ENCODE measurements around the gene UPF1. TPM values are rescaled to one million over a fixed set of nuclear protein-coding genes. Genes with fewer than 3 reads are reported as not detected.

Gene UPF1
- polyA plus RNA-seq, 2 of the 4 experiments (the other 2 are of a cell fraction): 19.2 to 28.6 TPM

DNA sequence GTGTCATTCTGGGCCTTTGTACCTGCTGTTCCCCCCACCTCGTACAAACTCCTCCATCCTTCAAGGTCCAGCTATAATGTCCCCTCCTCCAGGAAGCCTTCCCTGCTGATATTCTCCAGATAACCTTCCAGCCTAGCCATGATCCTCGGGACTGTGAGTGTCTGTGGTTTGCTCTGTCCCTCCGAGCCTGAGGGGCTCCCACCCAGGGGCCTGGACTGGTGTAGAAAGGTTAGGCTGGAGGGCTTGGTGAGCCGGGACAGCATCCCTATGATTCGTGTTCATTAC, 37.8 kb upstream of the UPF1 start:
- Histone ChIP-seq H3K4me2 (no peak overlapping the region), H3K9me3 (no peaks in the 10 kb centered on the region), H3K4me3 (no peak overlapping the region), H3K4me1 (peaks cover 14% of the 10 kb centered on the region; the same call in 1 of the 3 replicates), H3K27ac (no peak overlapping the region)
- 50% methylated on average over 5 of the region's 5 CpGs for WGBS (ENCODE audit: missing lambda C conversion rate)
- CTCF ChIA-PET: interaction anchor here (0.7 to 1.5 kb wide), 2 partner anchors 18 to 372 kb away, joined by 3 to 6 read pairs; no protein-coding TSS in a partner anchor
- FAIRE-seq: no peak
- ATAC-seq: no peak
- POLR2A ChIA-PET: no interaction called here
- TF ChIP-seq ZFP36 (IDR thresholded peaks at IDR 0.05; ENCODE audit: borderline replicate concordance, partially characterized antibody): peak; percentile 67
- no peak for TF ChIP-seq MYC (IDR thresholded peaks at IDR 0.05; ENCODE audit: borderline replicate concordance, low read length)
- no peak for DNase-seq (ENCODE audit: low read depth in 1 of 2, low spot score in 1 of 2)

DNA sequence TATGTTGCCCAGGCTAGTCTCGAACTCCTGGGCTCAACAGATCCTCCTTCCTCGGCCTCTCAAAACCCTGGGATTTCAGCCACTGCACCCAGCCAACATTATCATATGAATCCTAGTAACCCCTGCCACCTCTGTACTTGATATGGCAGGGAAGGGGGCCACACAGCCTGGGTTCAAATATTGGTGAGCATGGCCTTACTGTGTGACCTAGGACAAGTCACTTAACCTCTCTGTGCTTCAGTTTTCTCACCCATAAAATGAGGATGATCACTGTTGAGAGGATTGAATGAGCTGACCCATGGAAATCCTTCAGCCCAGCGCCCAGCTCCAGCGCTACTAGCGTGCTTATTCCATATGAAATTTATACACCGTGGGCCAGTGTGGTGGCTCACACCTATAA, 37.1 kb upstream of the UPF1 start:
- no peak for ATAC-seq
- H3K4me2 ChIP-seq: no peak overlapping the region
- 92% methylated on average over 6 of the region's 6 CpGs for WGBS (ENCODE audit: missing lambda C conversion rate)
- H3K9me3 ChIP-seq: no peaks in the 10 kb centered on the region
- H3K4me1 ChIP-seq: peaks cover 6% of the 10 kb centered on the region; the same call in 1 of the 3 replicates
- ChIA-PET POLR2A (no interaction called here), CTCF (interaction anchor here (0.7 kb wide), 1 partner anchor 372 kb away, joined by 3 read pairs; no protein-coding TSS in a partner anchor)
- H3K4me3 ChIP-seq: no peak overlapping the region
- no peak for DNase-seq (ENCODE audit: low read depth in 1 of 2, low spot score in 1 of 2)
- TF ChIP-seq JUNB (IDR thresholded peaks at IDR 0.05) (no peak), RAD21 (conservative IDR thresholded peaks at IDR 0.05 in 1 of 2, IDR thresholded peaks at IDR 0.05 in 1 of 2) (no peak), ZSCAN20 (CRISPR knock-in tag; IDR thresholded peaks at IDR 0.05) (no peak), MYC (IDR thresholded peaks at IDR 0.05; ENCODE audit: borderline replicate concordance, low read length) (no peak), MAZ (IDR thresholded peaks at IDR 0.05; ENCODE audit: borderline replicate concordance, low read depth, low read length) (no peak), CBX2 (IDR thresholded peaks at IDR 0.05; ENCODE audit: borderline replicate concordance, low read depth) (no peak), CEBPB (IDR thresholded peaks at IDR 0.05) (no peak), FOSL2 (IDR thresholded peaks at IDR 0.05) (no peak), FOSL2 (CRISPR knock-in tag; IDR thresholded peaks at IDR 0.05) (no peak), NR3C1 (IDR thresholded peaks at IDR 0.05) (no peak), HOXA7 (CRISPR knock-in tag; IDR thresholded peaks at IDR 0.05) (no peak), PHF8 (IDR thresholded peaks at IDR 0.05; ENCODE audit: borderline replicate concordance, low read depth) (no peak), EHMT2 (IDR thresholded peaks at IDR 0.05; ENCODE audit: low read depth) (no peak)
- TF ChIP-seq, protein P1, sequence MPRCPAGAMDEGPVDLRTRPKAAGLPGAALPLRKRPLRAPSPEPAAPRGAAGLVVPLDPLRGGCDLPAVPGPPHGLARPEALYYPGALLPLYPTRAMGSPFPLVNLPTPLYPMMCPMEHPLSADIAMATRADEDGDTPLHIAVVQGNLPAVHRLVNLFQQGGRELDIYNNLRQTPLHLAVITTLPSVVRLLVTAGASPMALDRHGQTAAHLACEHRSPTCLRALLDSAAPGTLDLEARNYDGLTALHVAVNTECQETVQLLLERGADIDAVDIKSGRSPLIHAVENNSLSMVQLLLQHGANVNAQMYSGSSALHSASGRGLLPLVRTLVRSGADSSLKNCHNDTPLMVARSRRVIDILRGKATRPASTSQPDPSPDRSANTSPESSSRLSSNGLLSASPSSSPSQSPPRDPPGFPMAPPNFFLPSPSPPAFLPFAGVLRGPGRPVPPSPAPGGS (IDR thresholded peaks at IDR 0.05): no peak
- TF ChIP-seq, protein P2, sequence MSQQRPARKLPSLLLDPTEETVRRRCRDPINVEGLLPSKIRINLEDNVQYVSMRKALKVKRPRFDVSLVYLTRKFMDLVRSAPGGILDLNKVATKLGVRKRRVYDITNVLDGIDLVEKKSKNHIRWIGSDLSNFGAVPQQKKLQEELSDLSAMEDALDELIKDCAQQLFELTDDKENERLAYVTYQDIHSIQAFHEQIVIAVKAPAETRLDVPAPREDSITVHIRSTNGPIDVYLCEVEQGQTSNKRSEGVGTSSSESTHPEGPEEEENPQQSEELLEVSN (IDR thresholded peaks at IDR 0.05; ENCODE audit: borderline replicate concordance, low read depth): no peak
- no peak overlapping the region for H3K27ac ChIP-seq
- no peak for FAIRE-seq

DNA sequence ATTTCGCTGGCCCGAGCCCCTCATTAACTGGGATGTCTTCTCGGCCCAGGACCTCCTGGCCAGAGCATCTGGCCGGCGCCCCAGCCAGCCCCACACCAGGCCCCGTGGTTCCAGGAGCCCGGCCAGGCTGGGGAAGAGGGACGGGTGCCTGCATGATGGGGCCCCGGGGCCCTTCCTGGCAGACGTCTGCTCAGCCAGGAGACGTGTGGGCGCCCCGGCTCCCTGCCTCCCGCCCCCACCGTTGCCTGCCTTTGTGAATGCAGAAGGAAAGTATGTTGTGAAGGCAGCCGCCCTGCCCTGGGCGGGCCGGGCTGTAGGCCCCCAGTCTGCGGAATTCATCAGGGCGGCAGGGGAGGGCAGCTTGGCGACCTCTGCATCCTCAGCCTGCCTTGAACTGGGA, 36.2 kb upstream of the UPF1 start:
- Histone ChIP-seq H3K4me2 (no peak overlapping the region), H3K4me1 (no peaks in the 10 kb centered on the region), H3K27ac (no peak overlapping the region), H3K4me3 (no peak overlapping the region), H3K9me3 (no peaks in the 10 kb centered on the region)
- POLR2A ChIA-PET: no interaction called here
- FAIRE-seq (no peak), DNase-seq (ENCODE audit: low read depth in 1 of 2, low spot score in 1 of 2) (no peak), ATAC-seq (0 out of 6 replicates have a peak, but pooled peaks of 1 of the 2 experiments have one; percentile 17)
- CTCF ChIA-PET: no interaction called here
- 86% methylated on average over 4 of the region's 21 CpGs for WGBS (ENCODE audit: missing lambda C conversion rate)
- TF ChIP-seq POLR2AphosphoS2 (conservative IDR thresholded peaks at IDR 0.05; ENCODE audit: low read length): no peak
- no peak for TF ChIP-seq MAFK (IDR thresholded peaks at IDR 0.05; ENCODE audit: partially characterized antibody)
- no peak for TF ChIP-seq RNF2 (IDR thresholded peaks at IDR 0.05; ENCODE audit: borderline replicate concordance, low read depth)
- TF ChIP-seq SREBF2 (IDR thresholded peaks at IDR 0.05): no peak
- TF ChIP-seq, protein P3, sequence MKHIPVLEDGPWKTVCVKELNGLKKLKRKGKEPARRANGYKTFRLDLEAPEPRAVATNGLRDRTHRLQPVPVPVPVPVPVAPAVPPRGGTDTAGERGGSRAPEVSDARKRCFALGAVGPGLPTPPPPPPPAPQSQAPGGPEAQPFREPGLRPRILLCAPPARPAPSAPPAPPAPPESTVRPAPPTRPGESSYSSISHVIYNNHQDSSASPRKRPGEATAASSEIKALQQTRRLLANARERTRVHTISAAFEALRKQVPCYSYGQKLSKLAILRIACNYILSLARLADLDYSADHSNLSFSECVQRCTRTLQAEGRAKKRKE (CRISPR knock-in tag; IDR thresholded peaks at IDR 0.05; ENCODE audit: low read depth): no peak
- no peak for TF ChIP-seq EHF (CRISPR knock-in tag; IDR thresholded peaks at IDR 0.05)
- no peak for TF ChIP-seq ESRRA (IDR thresholded peaks at IDR 0.05; ENCODE audit: borderline replicate concordance, low read length)
- TF ChIP-seq, protein P2 (IDR thresholded peaks at IDR 0.05; ENCODE audit: borderline replicate concordance, low read depth): no peak
- no peak for TF ChIP-seq MYC (IDR thresholded peaks at IDR 0.05; ENCODE audit: borderline replicate concordance, low read length)
- TF ChIP-seq, protein P1 (IDR thresholded peaks at IDR 0.05): no peak
- no peak for TF ChIP-seq CBX2 (IDR thresholded peaks at IDR 0.05; ENCODE audit: borderline replicate concordance, low read depth)
- TF ChIP-seq CEBPB (IDR thresholded peaks at IDR 0.05): no peak
- no peak for TF ChIP-seq TP53 (CRISPR knock-in tag; IDR thresholded peaks at IDR 0.05)
- TF ChIP-seq, protein P4, sequence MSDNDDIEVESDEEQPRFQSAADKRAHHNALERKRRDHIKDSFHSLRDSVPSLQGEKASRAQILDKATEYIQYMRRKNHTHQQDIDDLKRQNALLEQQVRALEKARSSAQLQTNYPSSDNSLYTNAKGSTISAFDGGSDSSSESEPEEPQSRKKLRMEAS (IDR thresholded peaks at IDR 0.05): no peak
- TF ChIP-seq EP300 (IDR thresholded peaks at IDR 0.05): no peak
- TF ChIP-seq, protein P5, sequence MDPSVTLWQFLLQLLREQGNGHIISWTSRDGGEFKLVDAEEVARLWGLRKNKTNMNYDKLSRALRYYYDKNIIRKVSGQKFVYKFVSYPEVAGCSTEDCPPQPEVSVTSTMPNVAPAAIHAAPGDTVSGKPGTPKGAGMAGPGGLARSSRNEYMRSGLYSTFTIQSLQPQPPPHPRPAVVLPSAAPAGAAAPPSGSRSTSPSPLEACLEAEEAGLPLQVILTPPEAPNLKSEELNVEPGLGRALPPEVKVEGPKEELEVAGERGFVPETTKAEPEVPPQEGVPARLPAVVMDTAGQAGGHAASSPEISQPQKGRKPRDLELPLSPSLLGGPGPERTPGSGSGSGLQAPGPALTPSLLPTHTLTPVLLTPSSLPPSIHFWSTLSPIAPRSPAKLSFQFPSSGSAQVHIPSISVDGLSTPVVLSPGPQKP (IDR thresholded peaks at IDR 0.05; ENCODE audit: low read depth, low read length): no peak

All from A549 (cell line).